Measurements from ENCODE around the gene SLIT3.

Gene SLIT3

DNA sequence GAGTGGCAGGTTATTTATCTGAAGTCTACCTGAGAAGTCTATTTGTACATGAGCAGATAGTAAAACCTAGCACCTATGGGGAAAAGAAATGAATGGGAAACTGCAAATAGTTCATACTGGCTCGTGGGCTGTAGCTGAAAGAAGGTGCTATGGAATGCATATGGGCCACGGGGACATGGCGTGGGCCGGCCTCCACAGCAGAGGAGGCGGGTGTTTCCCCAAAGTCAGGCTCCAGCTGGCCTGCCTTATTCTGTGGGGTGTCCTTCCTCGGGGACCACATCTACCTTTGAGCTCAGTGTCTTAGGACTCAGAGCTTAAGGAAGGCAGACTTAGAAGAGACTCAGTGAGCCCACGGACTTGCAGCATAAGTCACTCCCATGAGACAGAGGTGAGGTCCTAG is 371.3 kb downstream of the SLIT3 start:
- DNase-seq (ENCODE audit: low read depth) = no peak

DNA sequence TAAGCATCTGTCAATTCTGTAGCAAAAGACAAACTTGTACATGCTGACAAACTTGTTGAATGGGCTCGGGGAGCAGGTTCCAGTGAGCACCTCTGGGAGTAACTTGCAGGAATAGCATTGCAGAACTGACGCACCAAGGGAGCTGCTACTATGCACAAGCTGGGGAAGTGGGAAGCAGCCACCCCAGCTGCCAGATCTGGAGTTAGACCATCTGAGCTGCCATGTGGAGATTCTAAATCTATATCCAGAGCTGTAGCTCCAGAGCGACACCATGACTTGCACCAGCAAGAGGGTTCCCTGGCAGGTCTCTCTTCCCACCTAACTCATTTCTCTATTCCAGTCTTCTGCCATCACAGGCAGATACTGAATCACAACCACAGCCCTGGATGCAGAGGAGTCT is 375.8 kb downstream of the SLIT3 start:
- no peak for DNase-seq (ENCODE audit: low read depth)

DNA sequence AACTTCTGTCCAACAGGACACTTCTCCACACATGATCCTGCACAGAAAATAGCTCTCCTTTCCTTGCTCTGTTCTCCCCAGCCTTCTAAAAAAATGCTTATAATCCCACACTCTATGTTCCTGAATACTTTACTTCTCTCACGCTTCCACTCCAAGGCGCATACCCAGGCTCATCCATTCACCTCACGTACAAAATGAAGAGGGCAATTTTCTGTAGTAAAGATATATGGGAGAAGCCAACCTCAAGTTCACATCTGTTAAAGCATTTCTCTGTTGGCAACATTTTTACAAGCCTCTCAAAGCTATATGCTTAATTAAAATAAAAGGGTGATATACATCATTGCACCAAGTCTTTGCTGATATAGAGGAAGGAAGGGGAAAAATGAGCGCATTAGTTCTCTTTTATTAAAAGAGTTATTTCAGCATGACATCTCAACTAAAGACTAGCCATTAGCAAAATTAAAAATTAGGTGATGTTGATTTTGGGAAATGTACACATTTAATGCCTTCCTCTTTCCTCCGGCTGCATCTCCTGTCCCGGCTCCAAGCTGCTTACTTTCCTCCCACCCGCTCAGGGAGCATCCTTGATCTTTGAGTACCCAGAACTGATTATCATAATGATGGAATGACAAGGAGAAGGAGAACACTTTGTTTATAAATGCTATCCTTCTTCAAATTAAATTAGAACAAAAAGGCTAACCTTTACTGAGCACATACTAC is 379.6 kb downstream of the SLIT3 start:
- DNase-seq (ENCODE audit: low read depth) = no peak

DNA sequence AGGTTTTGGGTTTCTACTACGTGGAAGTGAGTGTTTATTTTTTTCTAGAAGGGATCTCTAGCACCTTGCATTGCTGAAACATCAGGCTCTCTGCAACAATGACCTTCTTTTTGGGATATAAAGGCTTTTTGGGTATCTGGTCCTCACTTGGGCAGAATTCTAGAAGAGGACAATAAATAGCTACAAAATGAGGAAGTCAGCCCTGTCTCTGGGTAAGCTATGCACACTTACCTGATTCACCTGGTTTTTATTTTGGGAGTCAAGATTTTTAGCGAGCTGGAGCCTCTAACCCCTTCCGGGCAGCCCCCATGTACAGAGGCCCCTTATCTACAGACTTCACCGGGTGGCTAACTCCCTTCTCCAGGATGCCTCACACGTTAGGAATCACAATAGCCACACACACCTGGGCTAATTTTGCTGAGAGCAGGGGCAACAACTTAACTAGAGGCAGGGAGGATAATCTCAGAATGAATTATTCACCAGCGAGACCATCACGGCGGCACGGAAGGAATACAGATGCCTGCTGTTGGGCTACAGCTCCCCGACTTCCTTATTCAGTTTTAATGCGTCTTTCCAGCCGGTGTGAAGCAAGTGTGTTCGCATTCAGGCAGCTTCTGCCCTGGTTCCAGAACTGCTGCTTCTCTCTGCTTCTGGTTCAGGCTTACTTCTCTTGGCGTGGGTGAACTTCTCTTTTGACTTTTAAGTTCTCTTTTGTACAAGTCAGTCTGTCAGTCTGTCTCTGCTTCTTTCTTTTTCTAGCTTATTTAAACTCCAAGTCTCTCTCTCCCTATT is 380.7 kb downstream of the SLIT3 start:
- no peak for DNase-seq (ENCODE audit: low read depth)

DNA sequence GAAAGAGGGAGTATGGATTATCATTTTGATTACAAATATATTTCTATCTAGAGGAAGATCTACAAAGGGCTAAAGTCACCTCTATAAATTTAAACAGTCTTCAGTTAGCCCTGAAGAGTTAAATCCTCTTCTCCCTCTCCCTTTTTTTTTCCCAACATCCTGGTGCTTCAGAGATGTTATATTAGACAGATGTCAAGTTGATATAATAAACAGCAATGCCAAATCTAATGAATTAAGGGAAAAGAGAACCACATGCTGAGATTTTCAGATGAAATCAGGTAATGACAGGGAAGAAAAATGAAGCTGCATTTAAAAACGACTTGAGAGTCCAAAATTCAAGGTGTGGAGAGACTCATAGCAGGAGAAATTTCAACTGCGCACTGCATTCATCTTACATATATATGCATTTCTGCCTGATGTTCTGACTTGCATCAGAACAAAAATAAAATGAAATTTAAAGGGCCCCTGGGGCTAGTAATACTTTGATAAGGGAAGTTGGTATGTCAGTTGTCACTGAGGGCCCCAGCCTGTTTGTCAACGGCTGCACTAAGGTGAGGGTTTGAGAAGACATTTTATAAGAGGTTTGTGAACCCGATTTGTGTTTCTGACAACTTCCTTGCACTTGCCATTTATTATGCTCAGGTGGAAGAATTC is 382.9 kb downstream of the SLIT3 start:
- DNase-seq (ENCODE audit: low read depth) = no peak

DNA sequence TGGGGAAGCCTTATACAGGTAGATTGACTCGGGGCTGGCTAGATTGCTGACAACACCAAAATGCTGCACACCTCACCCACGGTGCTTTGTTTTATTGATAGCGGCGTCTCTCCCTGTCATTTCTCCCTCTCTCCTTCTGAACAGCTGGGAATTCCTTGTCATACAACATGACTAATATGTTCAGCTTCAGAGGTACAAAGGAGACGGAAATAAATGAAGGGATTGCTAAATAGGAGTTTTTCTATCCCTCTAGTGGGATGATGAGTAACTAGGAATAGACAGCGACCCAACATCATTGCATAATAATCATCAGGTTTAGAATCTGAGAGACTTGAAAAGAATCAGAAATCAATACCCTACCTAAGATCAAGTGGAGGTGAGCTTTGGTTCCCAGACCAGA is 384.1 kb downstream of the SLIT3 start:
- DNase-seq (ENCODE audit: low read depth) = no peak

DNA sequence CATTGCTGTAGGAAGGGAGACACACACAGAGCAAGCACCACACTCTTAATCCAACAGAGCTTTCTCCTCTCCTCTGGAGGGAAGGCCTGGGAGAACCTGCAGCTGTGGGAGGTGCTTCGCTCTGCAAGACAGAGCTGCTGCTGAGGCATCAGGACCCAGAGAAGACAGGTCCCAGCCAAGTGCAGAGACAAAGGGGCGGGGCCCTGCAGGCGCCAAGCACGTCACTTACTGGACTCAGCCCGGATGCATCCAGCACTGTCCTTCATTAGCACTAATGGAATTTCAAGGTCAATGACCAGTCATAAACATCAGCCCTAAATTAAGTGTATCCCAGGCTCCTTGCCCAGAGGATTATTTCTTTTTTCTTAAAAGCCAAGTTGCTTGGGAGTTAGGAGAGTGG is 384.7 kb downstream of the SLIT3 start:
- no peak for DNase-seq (ENCODE audit: low read depth)

DNA sequence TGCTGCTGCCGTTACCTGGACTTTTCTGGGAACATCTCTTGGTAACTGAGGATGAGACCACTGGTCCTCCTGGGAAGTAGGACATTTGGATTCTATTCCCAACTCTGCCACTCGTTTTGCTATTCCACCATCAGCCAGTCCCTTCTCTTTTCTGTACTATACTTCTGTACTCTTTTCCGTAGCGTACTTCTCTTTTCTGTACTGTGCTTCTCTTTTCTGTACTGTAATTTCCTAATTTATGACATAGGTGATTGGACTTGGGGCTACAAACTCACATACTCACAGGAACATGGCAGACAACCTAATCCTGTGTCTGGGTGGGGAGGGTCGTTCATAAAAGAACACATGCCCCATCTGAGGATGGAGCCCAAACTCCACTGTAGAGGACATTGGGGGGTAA is 386.4 kb downstream of the SLIT3 start:
- DNase-seq (ENCODE audit: low read depth) = no peak

DNA sequence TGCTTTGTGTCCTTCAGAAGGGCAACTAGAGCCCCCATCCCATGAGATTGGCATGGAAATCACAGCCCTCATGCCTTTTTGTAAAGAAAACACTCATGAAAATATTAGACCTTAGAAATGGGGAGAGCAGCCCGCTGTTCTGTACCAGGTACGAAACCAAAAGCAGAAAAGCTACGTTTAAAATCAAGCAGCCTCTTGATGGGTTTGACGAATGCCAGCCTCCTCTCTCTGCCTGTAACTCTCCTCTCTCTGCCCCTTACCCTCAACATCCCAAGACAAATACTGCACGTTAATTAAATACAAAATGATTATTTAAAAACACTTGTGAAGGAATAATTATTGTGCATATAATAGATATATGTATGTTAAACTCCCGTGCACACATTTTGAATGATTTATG is 390.1 kb downstream of the SLIT3 start:
- no peak for DNase-seq (ENCODE audit: low read depth)

DNA sequence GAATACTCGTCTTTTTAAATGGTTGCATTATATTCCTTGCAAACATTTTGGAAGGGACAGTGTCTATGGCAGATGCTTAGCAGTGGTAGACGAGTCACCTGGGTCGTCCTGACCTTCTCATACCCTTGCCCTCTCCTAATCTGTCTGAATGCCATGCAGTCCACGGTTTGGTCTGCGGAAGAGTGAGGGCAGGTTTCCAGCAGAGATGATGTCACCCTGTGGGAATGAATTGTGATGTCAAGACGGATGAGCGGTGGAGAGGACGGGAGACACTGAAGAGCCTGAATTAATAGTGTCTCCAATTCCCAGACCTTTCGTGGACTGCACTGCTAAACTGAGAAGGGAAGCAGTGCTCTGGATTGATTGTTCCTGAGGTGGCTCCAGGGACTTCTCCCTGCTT is 392.7 kb downstream of the SLIT3 start:
- DNase-seq (ENCODE audit: low read depth) = no peak

DNA sequence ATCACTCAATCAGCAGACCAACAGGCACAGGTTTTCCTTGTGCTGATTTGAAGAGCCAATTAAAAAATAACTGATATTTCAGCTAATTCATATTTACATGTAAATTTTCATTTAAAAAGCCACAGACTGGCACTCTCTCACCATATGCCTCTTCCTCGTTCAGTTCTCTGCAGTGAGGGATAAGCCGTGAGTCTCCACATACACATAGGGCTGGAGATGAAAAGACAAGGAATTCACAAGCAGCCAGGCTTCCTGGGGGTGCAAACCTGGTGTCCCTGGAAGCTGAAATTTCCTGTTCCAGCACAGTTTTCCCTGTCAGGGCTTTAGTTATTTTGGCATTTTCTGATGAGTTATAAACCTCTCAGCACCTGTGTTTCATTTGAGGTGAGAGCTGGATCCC is 397.9 kb downstream of the SLIT3 start:
- no peak for DNase-seq (ENCODE audit: low read depth)

DNA sequence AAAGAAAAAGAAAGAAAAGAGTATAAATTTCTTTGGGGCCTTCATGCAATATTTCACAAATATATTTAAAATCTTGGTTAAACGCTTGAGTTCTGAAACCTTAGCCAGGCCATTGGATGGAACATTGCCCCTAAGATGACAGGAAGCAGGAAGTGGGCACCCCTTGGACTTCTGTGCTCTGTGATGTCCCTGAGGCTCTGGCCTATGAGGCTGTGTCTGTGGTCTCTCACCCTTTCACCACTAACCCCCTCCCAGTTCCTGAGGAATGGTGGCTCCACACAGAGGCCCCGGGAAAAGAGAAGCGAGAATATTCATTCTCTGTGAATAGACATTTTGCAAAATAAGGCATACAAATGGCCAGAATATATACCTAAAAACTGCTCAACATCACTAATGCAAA is 401.3 kb downstream of the SLIT3 start:
- DNase-seq (ENCODE audit: low read depth) = no peak

DNA sequence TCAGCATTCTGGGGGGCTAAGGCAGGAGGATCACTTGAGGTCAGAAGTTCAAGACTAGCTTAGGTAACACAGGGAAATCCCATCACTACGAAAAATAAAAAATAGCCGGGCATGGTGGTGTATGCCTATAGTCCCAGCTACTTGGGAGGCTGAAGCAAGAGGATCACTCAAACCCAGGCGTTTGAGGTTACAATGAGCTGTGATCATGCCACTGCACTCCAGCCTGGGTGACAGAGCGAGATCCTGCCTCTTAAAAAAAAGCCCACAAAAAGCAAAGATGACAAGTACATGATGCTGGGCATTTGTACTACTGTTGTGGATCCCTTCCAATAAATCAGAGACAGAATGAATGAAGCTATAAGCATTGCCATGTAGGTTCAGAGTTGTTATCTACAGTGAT is 401.7 kb downstream of the SLIT3 start:
- no peak for DNase-seq (ENCODE audit: low read depth)

DNA sequence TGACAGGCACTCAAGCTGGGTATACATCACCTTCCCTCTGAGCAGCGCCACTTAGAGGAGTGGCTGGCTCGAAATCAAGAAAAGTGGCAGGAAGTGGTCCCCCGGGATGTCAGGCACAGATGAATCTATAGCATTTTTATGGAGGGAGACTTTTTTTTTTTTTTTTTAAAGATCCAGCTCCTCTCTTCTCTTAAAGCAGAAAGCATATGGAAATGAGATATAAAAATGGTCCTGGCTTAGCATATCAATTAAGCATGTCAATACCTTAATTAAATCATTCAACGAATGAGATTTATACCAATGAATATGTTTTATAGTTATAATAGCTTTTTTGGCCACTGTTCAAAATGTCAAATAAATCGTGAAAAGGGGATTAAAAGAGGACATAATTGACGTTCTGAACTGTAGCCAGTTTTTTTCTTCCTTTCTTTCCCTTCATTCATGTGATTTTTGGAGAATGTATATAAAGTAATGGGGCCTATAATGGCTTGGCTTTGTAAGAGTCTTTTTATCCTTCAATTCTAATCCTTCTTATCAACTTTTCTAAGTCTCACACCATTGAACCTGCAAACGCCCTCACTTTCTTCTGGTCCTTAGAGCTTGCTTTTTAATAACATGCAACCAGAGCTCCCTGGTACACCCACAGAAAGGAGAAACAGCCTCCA is 402.6 kb downstream of the SLIT3 start:
- DNase-seq (ENCODE audit: low read depth) = no peak

DNA sequence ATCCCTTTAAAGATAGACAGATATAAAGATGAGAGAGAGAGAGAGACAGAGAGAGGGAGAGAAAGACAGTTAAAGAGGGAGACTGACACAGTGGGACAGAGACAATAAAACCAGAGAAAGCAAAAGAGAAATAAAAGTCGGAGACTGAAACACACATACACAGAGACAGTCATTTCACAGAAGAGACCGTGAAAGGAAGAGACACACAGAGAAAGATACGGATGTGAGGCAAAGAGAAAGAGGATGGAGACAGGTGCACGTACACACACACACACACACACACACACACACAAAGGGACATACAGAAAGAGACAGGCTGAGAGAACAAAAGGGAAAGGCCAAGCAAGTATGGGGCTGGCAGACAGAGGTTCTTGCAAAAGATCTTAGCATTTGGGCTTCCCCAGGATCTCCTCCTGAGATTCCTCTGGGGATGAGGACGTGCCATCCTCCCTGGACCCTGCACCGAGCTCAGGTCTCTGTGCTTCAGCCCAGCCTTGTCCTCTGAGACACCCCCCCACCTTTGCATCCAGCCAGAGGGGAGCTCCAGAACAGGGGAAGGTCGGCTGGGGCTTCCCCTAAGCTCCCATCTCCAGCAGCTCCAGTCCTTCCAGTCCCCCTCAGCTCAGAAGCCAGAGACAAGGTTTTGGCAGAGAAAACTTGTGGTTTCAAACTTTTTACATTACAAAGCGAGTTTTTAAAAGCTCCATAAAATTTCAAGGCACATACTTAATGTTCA is 403.4 kb downstream of the SLIT3 start:
- DNase-seq (ENCODE audit: low read depth) = no peak

DNA sequence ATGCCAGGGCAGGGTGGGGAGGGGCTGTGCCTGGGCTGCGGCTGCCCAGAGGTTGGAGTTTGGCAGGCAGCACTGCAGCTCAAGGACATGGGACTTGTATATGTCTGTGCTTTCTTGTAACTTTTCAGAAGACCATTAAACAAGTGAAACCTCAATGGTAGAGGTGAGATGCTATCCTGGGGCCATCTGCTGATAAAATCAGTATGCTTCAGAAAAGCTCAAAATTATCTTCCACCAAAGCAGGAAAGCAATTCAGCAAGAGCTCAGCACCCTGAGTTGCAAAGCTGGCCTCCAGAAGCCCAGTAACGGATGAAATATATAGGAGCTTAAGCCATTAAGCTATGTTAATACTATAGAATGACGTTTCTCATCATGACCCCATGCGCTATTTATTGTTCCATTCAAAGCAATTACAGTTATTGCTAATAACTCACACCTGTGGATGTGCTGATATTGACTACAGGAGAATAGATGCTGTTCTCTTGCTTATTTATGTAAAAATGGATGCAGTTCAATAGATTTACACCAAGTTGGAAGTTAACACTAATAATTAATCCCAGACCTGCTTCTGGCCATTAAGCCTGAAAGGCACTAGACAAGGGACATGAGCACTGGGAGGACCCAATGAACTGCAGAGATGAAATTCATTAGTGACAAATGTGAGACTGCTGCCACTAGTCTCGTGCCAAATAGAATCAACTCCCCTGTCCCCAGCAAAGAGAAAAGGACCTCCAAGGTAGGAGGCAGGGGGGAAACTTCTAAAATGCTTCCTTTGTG is 405.5 kb downstream of the SLIT3 start:
- no peak for DNase-seq (ENCODE audit: low read depth)

DNA sequence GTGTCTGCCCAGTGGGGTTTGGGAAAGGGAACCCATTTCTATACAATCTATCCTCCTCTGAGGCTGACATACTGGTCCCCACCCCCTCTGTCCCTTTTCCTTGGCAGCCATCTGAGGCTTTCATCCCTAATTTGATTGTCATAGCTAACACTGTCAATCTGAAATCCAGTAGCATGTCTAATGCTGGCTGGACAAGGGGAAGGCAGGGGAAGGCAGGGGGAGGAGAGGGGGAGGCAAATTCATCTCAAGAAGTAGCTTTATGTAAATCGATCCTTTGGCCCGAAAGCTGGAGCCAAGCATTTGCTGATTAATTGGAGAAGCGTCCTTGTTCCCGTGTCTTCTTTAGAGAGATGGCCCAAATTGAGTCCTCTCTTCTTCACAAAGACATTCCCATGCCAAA is 407.7 kb downstream of the SLIT3 start:
- no peak for DNase-seq (ENCODE audit: low read depth)

DNA sequence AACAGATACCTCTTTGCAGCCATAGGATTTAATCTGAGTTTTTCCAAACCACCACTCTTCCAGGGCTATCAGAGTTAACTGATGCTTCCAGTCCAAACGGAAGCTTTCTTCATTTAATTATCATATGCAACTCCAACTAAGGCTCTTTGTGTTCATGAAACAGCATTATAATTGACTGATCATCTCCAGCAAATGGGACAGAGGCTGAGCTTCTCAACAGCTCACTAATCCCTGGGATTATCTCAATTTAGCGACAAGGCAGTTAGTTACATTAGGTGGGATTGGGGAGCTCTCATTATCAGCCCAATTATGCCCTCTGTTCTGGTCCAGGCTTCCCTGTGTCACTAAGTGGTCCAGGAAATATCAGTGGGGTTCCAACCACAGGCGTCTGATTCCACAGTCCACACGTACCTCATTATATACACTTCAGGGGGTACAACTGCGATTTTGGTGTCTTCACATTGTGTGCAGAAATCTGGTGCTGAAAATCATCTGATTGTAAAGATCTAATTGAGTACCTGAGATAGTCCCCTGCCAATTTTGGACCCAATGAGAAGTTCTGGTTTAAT is 408.2 kb downstream of the SLIT3 start:
- no peak for DNase-seq (ENCODE audit: low read depth)

DNA sequence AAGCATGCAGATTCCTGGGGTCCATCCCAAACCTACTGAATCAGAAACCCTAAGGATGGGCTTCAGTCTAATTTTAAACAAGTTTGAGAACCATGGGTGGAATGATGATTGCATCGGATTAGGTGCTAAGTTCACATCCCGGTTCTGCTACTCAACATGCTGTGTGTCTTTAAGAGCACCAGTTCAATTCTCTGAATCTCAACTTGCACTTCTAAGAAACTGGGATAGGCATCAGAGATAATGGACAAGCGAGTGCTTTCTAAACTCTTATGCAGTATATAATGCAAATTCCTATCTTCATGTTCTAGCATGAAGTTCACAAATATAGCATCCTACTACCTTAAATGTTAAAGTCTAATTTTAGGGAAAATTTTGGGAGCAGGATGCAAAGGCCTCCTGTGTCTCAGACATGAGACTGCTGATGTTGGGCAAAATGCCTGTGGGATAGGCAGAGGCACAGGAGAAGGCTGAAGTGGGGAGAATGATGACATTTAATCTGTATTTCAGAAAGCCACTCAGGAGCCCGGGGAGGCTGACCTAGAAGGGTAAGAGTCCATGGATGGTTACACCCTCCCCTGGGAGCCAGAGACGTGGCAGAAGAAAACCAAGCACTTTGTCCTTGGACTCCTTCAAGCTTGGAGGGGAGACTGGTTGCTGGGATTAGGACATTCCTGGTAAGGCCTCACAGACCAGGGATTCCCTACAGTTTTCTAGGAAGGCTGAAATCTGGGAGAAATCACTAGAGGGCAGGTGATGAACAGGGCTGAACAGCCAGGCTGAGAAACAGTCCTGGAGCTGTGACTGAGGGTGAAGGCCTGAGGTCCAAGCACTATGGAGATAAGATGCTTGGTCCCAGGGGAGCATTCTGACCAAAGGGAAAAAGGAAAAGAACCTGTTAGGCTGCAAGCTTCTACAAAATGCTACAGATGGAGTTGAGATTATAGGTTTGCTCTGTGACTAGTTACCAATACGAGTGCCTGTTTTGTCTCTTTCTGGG is 409.8 kb downstream of the SLIT3 start:
- no peak for DNase-seq (ENCODE audit: low read depth)

DNA sequence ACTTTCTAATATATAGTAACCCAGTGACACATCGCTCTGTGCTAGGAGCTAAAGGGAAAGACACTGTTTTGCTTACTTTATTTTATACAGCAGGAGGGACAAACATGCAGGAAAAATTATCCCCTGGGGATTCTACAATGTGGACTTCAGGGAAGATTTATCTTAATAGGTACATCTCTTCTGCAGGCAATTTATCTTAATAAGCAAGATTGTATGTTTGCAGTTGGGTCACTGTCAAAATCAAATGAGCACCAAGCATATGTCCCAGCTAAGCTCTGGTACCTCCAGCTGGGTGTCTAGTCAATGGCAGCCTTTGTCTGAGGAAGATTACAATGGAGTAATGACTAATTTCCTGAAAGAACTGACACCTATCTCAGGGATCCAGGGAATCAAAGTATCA is 411.9 kb downstream of the SLIT3 start:
- no peak for DNase-seq (ENCODE audit: low read depth)
